PC-9 (cell line): ENCODE results near the gene PSME3IP1.

Experiments used
- EZH2 ChIP-seq: fragments of 200-600 bp; sonication (generic); IDR thresholded peaks from 2 replicates; pipeline ENCODE4 v1.8.0; 2017; ENCODE audit warnings: antibody characterized with exemption, low read depth
- TF ChIP-seq, protein P1 (sequence below): fragments of 200-600 bp; sonication (generic); conservative IDR thresholded peaks from 2 replicates; pipeline ENCODE4 v1.6.1; 2017; ENCODE audit warnings: mixed run types, antibody characterized with exemption, mild to moderate bottlenecking, moderate library complexity

DNA sequence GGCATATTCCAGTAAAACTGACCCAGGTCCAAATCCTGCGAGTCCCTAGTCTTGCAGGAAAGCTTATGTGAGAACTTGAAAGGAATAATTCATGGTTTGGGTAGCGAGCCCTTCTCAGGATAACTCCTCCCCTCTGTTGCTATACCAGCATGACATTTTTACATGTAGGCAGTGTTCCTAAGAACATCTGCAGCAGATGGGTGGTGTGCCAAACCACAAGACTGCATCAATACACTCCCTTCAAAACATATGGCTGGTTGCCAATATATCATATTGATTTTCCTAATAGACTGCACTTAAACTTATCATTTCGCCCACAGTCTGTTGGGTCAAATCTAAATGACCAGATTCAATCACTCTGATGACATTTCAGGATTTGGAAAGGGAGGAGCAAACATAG, 19.9 kb downstream of the PSME3IP1 start:
- TF ChIP-seq, protein P1, sequence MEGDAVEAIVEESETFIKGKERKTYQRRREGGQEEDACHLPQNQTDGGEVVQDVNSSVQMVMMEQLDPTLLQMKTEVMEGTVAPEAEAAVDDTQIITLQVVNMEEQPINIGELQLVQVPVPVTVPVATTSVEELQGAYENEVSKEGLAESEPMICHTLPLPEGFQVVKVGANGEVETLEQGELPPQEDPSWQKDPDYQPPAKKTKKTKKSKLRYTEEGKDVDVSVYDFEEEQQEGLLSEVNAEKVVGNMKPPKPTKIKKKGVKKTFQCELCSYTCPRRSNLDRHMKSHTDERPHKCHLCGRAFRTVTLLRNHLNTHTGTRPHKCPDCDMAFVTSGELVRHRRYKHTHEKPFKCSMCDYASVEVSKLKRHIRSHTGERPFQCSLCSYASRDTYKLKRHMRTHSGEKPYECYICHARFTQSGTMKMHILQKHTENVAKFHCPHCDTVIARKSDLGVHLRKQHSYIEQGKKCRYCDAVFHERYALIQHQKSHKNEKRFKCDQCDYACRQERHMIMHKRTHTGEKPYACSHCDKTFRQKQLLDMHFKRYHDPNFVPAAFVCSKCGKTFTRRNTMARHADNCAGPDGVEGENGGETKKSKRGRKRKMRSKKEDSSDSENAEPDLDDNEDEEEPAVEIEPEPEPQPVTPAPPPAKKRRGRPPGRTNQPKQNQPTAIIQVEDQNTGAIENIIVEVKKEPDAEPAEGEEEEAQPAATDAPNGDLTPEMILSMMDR, result no peak
- no peak for TF ChIP-seq EZH2
